Globus pallidus (tissue), 1 donor: ENCODE results near the gene ZNF627.
"Not testable (repeated sequence)": the region's sequence is repeated elsewhere in the genome, so short reads cannot be mapped to it uniquely, and the experiment has no call there.

Experiments
- DNase-seq: peaks from one replicate; pipeline ENCODE4 v3.0.0-alpha.2; 2015; ENCODE audit warnings: low spot score

The ZNF627 gene

DNA sequence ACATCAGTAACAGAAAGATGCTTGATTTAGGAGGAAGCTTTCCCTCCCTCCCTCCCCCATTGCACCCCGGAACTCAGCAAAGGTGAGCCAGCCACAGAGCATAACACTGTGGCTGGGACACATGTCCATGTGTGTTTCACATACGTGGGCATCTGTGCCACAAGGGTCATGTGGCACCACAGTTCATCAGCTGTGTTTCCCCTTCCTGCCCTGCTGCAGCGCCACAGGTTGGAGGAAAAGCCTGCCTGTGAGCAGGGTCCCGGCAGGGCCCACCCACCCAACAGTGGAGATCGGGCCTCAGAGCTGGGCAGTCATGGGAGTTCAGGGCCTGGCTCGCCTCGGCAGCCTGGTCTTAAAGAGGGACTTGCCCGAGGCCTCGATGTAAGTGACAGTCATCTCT, 22.6 kb upstream of the ZNF627 start:
- no peak for DNase-seq

DNA sequence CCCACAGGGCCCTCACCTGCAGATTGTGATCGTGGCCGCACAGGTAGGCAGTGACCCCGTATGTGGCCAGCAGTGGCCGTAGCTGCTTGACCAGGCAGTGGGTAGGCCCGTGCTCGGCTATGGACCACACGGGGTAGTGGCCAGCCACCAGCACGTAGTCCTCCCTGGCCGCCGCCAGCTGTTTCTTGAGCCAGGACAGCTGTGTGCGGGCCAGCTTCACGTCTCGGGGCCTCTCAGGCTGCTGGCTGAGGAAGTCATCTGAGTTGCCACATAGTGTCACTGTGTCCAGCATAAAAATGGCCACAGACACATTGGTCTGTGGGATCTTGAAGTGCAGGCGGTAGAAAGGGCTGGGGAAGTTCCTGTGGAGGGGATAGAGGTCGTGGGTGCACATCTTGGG, 21.1 kb upstream of the ZNF627 start:
- no peak for DNase-seq

- no peak for DNase-seq
These were observed 19.6 kb upstream of the ZNF627 start, which contains the start of gene ACP5 for GRCh38 chr19:11577451-11578257. ACP5 (minus strand) TSS chr19:11577645; CDS start chr19:11577317, 328 bp downstream.

DNA sequence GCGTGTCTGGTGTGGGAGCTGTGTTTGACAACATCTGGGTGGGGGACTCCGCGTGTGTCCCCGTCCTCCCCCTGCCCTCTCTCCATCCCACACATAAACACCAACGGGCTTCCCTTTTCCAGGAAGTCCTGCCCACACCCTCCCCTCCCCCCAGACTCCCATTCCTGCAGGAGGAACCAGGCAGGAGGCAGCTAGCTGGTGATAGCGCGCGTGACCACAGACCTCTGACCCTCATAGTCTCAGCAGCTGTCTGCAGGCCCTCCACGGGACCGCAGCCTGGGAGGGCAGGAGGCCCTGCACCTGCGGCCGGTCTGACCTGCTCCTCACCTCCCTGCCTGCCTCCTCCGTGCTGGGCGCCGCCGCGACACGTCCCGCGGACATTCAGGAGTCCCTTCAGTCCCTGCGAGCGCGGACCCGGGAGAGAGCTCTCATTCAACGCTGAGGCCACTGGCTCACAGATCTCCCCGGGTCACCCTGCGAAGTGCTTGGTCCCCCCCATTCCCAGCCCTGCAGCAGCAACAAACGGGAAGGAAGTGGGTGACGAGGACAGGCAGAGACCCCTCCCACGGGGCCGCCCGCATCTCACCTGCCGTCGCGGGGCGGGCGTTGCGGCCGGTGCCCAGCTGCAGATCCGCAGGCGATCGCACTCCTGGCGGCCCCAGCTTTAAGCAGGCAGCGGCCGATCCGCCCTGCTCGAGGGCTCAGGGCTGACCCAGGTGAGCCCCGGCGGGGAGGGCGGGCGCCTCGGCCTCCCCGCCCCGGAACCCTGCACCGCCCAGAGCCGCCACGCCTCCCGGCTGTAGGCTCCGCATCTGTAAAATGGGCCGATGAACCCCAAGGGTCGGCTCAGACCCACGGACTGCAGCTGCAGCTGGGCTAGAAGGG, 18.8 kb upstream of the ZNF627 start:
- no peak for DNase-seq

- no peak for DNase-seq
These were observed 17.2 kb upstream of the ZNF627 start for GRCh38 chr19:11580116-11580515.

GRCh38 chr19:11581740-11582139, 15.5 kb upstream of the ZNF627 start:
- DNase-seq, result no peak

DNA sequence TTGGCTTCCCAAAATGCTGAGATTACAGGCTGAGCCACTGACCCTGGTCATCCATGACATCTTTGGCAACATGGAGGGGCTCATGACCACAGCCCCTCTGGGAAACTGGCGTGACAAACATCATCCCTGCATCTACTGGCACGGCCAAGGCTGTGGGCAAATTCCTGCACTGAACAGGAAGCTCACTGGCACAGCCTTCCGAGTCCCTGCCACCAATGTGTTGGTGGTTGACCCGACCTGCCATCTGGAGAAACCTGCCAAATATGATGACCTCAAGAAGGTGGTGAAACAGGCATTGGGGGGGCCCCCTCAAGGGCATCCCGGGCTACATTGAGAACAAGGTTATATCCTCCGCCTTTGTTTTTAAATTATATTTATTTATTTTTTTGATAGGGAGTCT, 11.0 kb upstream of the ZNF627 start:
- DNase-seq, result no peak

DNA sequence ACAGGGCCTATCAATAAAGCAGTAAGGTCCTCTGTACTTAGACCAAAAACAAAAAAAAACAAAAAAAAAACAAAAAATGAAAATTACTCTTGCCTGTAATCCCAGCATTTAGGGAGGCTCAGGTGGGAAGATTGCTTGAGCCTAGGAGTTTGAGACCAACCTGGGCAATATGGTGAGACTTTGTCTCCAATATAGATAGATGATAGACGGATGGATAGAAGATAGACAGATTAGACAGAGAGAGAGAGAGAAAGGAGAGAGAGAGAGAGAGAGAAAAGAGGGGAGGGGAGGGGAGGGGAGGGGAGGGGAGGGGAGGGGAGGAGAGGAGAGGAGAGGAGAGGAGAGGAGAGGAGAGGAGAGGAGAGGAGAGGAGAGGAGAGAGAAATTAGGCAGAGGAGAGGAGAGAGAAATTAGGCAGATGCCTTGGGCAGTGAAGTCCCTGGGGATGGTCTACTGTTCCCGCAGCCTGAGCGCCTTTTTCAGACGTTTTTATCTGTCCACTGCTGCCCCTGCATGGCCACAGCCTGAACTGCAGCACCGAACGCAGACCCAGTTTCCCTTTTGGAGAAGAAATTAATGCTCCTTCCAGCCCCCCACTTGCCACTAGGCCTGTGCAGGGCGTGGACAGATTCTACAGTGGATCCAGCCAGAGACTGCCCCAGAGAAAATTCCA, 9.8 kb upstream of the ZNF627 start:
- DNase-seq, result peak; percentile 54

DNA sequence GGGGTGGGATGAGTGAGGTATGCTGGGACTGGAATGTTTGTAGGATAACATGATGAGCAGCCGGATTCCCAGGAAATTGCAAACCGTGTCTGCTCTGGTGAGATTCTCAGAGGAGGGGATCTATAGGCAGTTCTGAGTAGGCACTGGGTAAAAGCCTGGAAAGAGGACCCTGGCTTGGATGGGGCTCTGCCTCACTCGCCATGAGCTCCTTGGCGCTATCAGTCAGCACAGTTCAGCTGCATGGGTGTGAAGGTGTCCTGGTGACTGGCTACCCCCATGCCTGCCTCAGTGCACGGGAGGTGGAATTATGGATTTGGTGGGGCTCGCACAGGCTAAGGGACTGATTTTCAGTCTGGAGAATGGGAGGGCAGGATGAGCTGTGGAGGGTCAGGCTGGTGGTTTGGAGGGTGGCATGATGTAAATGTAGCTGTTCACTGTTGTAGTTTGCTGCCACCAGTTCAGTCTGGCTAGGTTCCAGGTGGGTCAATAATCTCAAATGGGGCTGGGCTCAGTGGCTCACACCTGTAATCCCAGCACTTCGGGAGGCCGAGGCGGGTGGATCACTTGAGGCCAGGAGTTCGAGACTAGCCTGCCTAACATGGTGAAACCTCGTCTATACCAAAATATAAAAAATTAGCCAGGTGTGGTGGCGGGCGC, 9.2 kb upstream of the ZNF627 start:
- no peak for DNase-seq

DNA sequence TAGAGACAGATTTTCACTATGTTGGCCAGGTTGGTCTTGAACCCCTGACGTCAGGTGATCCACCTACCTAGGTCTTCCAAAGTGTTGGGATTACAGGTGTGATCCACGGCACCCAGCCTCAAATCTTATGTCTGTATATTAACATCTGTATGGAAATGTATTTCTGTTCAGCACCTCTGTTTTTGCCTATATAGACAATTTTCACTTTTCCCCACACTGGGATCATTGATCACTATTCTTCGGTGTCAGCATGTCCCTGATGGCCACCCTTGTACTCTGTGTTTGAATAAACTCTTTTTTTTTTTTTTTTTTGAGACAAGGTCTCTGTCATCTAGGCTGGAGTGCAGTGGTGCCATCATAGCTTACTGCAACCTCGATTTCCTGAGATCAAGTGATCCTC, 3.2 kb upstream of the ZNF627 start:
- DNase-seq, result no peak

GRCh38 chr19:11596156-11596555, 1.1 kb upstream of the ZNF627 start:
- no peak for DNase-seq

- no peak for DNase-seq
These were observed 810 bp downstream of the ZNF627 start for GRCh38 chr19:11598103-11598483.

DNA sequence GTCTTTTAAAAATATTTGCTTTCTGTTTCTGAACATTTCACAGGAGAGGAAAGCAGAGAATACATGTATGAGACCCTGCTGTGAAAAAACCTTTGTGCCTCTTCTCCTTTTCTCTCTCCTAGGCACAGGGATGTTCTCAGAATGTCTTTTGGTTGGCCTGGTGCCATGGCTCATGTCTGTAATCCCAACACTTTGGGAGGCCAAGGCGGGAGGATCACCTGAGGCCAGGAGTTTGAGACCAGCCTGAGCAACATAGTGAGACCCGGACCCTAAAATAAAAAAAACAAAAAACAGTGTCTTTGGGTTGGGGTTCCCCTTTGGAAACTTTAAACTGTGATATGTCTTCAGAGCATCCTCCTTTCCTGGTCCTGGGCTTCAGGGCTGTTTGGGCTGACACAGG, 1.5 kb downstream of the ZNF627 start:
- no peak for DNase-seq

DNA sequence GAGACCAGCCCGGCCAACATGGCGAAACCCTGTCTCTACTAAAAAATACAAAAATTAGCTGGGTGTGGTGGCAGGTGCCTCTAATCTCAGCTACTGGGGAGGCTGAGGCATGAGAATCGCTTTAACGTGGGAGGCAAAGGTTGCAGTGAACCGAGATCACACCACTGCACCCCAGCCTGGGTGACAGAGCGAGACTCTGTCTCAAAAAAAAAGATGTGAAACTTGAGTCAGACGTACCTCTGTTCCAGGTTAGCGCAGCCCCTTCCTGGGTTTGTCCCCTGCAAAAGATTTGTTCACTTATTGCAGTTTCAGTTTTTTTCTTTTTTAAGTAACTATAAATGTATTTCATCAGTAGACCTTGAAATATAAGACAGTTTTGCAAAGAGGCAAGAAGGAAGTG, 2.4 kb downstream of the ZNF627 start:
- DNase-seq, result not testable (repeated sequence)

DNA sequence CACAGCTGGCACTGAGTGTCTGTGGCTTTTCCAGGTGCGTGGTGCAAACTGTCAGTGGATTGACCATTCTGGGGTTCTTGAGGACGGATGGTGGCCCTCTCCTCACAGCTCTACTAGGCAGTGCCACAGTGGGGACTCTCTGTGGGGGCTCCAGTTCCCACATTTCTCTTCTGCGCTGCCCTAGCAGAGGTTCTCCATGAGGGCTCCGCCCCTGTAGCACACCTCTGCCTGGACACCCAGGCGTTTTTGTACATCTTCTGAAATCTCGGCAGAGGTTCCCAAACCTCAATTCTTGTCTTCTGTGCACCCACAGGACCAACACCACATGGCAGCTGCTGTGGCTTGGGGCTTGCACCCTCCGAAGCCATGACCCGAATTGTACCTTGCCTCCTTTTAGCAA, 9.2 kb downstream of the ZNF627 start:
- DNase-seq, result no peak

- DNase-seq, result no peak
These were observed 14.4 kb downstream of the ZNF627 start for GRCh38 chr19:11611730-11612129.

DNA sequence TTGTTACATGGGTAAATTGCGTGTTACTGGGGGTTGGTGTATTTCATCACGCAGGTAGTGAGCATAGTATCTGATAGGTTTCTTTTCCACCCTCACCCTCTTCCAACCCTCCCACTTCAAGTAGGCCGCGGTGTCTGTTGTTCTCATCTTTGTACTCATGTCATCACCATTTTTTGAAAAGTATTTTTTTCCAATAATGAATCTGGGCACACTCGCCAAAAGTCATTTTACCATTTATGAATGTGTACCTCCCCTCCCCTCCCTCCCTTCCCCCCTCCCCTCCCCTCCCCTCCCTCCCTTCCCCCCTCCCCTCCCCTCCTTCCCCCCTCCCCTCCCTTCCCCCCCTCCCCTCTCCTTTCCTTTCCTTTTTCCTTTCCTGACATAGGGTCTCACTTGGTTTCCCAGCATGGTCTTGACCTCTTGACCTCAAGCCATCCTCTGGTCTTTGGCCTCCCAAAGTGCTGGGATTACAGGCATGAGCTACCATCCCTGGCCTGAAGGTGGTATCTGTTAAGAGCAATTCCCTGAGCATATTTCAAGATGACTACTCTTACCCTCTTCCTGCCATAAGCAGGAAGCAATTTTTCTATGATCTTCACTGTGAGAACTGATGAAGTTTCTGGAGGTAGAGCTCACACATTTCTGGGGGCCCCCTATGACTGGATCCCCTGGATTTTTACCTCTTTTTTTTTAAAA, 15.7 kb downstream of the ZNF627 start:
- DNase-seq, result no peak

- DNase-seq, result no peak
These were observed 20.1 kb downstream of the ZNF627 start for GRCh38 chr19:11617180-11618062.

DNA sequence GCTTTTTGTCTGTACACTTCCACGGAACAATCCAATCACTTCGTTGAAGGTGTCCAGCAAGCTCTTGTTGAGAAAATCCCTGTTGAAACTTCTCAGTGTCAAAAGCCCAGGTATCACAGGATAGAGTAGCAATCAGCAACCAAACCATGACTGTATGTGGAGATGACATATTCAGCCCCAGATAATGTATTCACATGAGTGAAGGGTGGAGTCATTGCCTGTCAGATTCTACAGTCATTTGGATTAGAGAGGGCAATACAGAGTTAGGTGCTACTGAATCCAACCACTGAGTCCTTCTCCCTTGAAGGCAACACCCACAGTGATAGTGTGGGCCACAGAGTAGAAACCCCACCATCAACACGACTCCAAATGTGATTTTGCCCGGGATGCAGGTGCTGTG, 23.3 kb downstream of the ZNF627 start:
- DNase-seq, result no peak

DNA sequence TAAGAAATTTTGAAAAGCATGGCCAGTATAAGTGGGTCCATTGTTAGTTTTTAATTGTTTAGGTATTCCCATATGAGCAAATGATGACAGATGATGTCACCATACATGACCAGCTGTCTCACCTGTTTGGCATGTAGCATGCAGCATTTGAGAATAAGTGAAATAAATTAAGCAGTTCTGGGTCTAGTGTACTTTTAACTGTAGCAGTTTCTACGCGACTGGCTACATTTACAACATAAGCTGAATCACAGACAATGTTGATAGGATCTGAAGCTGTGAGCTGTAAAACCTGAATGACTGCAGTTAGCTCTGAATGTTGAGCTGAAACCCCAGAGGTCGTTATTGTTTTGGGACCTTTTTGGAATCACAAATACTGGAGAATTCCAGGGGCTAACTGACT, 25.1 kb downstream of the ZNF627 start:
- not testable (repeated sequence) for DNase-seq
